Ovary (tissue), 3 donors: ENCODE measurements around the gene C1QTNF1.

ENCODE experiments used
- CTCF ChIP-seq, 3 donors: fragments of 450-650 bp in 2 of 3; fragments of 200-600 bp in 1 of 3; IDR thresholded peaks; one replicate each; pipeline versions ENCODE4 v1.5.1 to v1.8.0; 2016 to 2022; ENCODE audit warnings: antibody characterized with exemption in 3 of 3, mild to moderate bottlenecking in 1 of 3
- EP300 ChIP-seq: sonication (generic); formaldehyde crosslinking; IDR thresholded peaks from one replicate; pipeline ENCODE4 v1.6.1; 2017; ENCODE audit warnings: antibody characterized with exemption
- POLR2A ChIP-seq: fragments of 450-650 bp; IDR thresholded peaks from one replicate; pipeline ENCODE4 v1.6.1; 2017; ENCODE audit warnings: antibody characterized with exemption, mild to moderate bottlenecking, moderate library complexity
- donor health status: DM: no; HTN: no; CAD: no.

- TF ChIP-seq CTCF (IDR thresholded peaks at IDR 0.05) (no peak), EP300 (no peak), POLR2A (no peak)
Measured at GRCh38 chr17:79047291-79047920, 23.4 kb downstream of the C1QTNF1 start.
